Retinal pigment epithelial cell (primary cell): ENCODE data around the gene UQCR11.

Source experiments
- DNase-seq: peaks from one replicate; pipeline ENCODE4 v3.0.0-alpha.2; 2010; ENCODE audit warnings: low read depth
- H3K4me3 ChIP-seq: 2 replicates; pipeline ENCODE4 v1.5.1; 2011; ENCODE audit warnings: mild to moderate bottlenecking, low read length, control low read depth, moderate library complexity
- CTCF ChIP-seq: conservative IDR thresholded peaks from 2 replicates; pipeline ENCODE4 v1.5.1; 2011; ENCODE audit warnings: low read depth, low read length, control low read depth, inconsistent platforms

UQCR11 gene

GRCh38 chr19:1613808-1614570, 8.7 kb upstream of the UQCR11 start:
- TF ChIP-seq CTCF: no peak
- no peak for DNase-seq
- H3K4me3 ChIP-seq: no peak overlapping the region

GRCh38 chr19:1613146-1613545, 7.9 kb upstream of the UQCR11 start:
- TF ChIP-seq CTCF: no peak
- no peak for DNase-seq
- H3K4me3 ChIP-seq: no peak overlapping the region

- no peak for TF ChIP-seq CTCF
- H3K4me3 ChIP-seq: no peak overlapping the region
- DNase-seq: no peak
These were observed 7.1 kb upstream of the UQCR11 start for GRCh38 chr19:1612114-1613086.

- no peak for DNase-seq
- TF ChIP-seq CTCF: no peak
These were observed 6.1 kb upstream of the UQCR11 start for GRCh38 chr19:1611353-1611752.

GRCh38 chr19:1610579-1610978, 5.3 kb upstream of the UQCR11 start:
- H3K4me3 ChIP-seq: no peak overlapping the region
- no peak for DNase-seq
- no peak for TF ChIP-seq CTCF

More at GRCh38 chr19:1611353-1611752, 6.1 kb upstream of the UQCR11 start:
- H3K4me3 ChIP-seq: no peak overlapping the region

GRCh38 chr19:1609680-1610474, 4.6 kb upstream of the UQCR11 start:
- H3K4me3 ChIP-seq: no peak overlapping the region
- no peak for DNase-seq
- TF ChIP-seq CTCF: no peak
